OCI-LY1 (cell line): Measurements from ENCODE around the gene MDC1.

ENCODE experiments used
- H2AFZ ChIP-seq: fragments of 200-600 bp; sonication (generic), shearing (Covaris generic); 2 replicates; pipeline ENCODE4 v1.6.0; 2014; ENCODE audit warnings: antibody characterized with exemption, mild to moderate bottlenecking, low read length
- H3F3A ChIP-seq: fragments of 200-600 bp; sonication (generic), shearing (Covaris generic); 2 replicates; pipeline ENCODE4 v1.6.0; 2014; ENCODE audit warnings: mild to moderate bottlenecking, antibody characterized with exemption, low read length, moderate library complexity; ENCODE audit not compliant: insufficient read depth
- H3K27ac ChIP-seq: fragments of 200-600 bp; sonication (generic); 2 replicates; pipeline ENCODE4 v1.5.1; 2014; ENCODE audit warnings: low read length, mixed run types, mild to moderate bottlenecking, low read depth; ENCODE audit not compliant: poor library complexity, severe bottlenecking
- H3K27me3 ChIP-seq: fragments of 200-600 bp; sonication (generic); 2 replicates; pipeline ENCODE4 v1.6.0; 2014; ENCODE audit warnings: antibody characterized with exemption, mild to moderate bottlenecking, low read length, moderate library complexity; ENCODE audit not compliant: insufficient read depth
- H3K36me3 ChIP-seq: fragments of 200-600 bp; sonication (generic); 2 replicates; pipeline ENCODE4 v1.6.1; 2014; ENCODE audit warnings: mild to moderate bottlenecking, antibody characterized with exemption, low read length, moderate library complexity, mixed read lengths; ENCODE audit not compliant: insufficient read depth
- H3K4me1 ChIP-seq: fragments of 200-600 bp; sonication (generic); 2 replicates; pipeline ENCODE4 v1.5.1; 2014; ENCODE audit warnings: mild to moderate bottlenecking, low read length, moderate library complexity; ENCODE audit not compliant: insufficient read depth, severe bottlenecking
- H3K4me2 ChIP-seq: fragments of 200-600 bp; sonication (generic), shearing (Covaris generic); 2 replicates; pipeline ENCODE4 v1.6.1; 2014; ENCODE audit warnings: low read length
- H3K4me3 ChIP-seq: fragments of 200-600 bp; sonication (generic); 2 replicates; pipeline ENCODE4 v1.5.1; 2014; ENCODE audit warnings: low read length, low read depth, mild to moderate bottlenecking, mixed read lengths; ENCODE audit not compliant: poor library complexity, severe bottlenecking
- H3K79me2 ChIP-seq: fragments of 200-600 bp; shearing (Covaris generic); 2 replicates; pipeline ENCODE4 v1.6.1; 2016; ENCODE audit warnings: mixed run types, low read length, mixed read lengths; ENCODE audit not compliant: insufficient read depth
- H3K9ac ChIP-seq: fragments of 200-600 bp; sonication (generic), shearing (Covaris generic); 2 replicates; pipeline ENCODE4 v1.6.1; 2014; ENCODE audit warnings: mild to moderate bottlenecking, low read length, mixed read lengths
- H3K9me2 ChIP-seq: fragments of 200-600 bp; sonication (generic), shearing (Covaris generic); 2 replicates; pipeline ENCODE4 v1.6.1; 2014; ENCODE audit warnings: low read depth, mild to moderate bottlenecking, low read length, mixed read lengths
- H3K9me3 ChIP-seq: fragments of 200-600 bp; shearing (Covaris generic); 2 replicates; pipeline ENCODE4 v1.6.1; 2014; ENCODE audit warnings: low read length, mixed read lengths
- H4K20me1 ChIP-seq: fragments of 200-600 bp; sonication (generic), shearing (Covaris generic); 2 replicates; pipeline ENCODE4 v1.6.0; 2016; ENCODE audit warnings: mild to moderate bottlenecking, low read length; ENCODE audit not compliant: insufficient read depth
- CTCF ChIP-seq: fragments of 200-600 bp; sonication (generic), shearing (Covaris generic); IDR thresholded peaks from 2 replicates; pipeline ENCODE4 v1.5.1; 2017; ENCODE audit warnings: mild to moderate bottlenecking, antibody characterized with exemption, low read length, moderate library complexity, mixed read lengths
- EZH2 ChIP-seq: fragments of 200-600 bp; sonication (generic), shearing (Covaris generic); IDR thresholded peaks from 2 replicates; pipeline ENCODE4 v1.8.0; 2017; ENCODE audit warnings: borderline replicate concordance, mixed run types, mild to moderate bottlenecking, antibody characterized with exemption, low read length, moderate library complexity, mixed read lengths

The MDC1 gene

GRCh38 chr6:30688569-30688968, 28.5 kb downstream of the MDC1 start:
- Histone ChIP-seq H3K79me2 (peaks cover 19% of the 10 kb centered on the region), H3K36me3 (no peaks in the 10 kb centered on the region), H3F3A (peaks cover 14% of the 10 kb centered on the region), H3K27me3 (no peaks in the 10 kb centered on the region), H3K9me3 (no peaks in the 10 kb centered on the region), H3K4me3 (peak overlapping the region; percentile 87), H3K27ac (peak overlapping the region; percentile 95), H3K9me2 (no peaks in the 10 kb centered on the region), H2AFZ (no peak overlapping the region), H3K4me1 (peaks cover 66% of the 10 kb centered on the region), H3K9ac (peak overlapping the region; percentile 95; the same call in 1 of the 2 replicates), H3K4me2 (peak overlapping the region; percentile 75), H4K20me1 (no peaks in the 10 kb centered on the region)
- TF ChIP-seq EZH2 (no peak), CTCF (peak; percentile 38; the same call in 1 of the 2 replicates)

DNA sequence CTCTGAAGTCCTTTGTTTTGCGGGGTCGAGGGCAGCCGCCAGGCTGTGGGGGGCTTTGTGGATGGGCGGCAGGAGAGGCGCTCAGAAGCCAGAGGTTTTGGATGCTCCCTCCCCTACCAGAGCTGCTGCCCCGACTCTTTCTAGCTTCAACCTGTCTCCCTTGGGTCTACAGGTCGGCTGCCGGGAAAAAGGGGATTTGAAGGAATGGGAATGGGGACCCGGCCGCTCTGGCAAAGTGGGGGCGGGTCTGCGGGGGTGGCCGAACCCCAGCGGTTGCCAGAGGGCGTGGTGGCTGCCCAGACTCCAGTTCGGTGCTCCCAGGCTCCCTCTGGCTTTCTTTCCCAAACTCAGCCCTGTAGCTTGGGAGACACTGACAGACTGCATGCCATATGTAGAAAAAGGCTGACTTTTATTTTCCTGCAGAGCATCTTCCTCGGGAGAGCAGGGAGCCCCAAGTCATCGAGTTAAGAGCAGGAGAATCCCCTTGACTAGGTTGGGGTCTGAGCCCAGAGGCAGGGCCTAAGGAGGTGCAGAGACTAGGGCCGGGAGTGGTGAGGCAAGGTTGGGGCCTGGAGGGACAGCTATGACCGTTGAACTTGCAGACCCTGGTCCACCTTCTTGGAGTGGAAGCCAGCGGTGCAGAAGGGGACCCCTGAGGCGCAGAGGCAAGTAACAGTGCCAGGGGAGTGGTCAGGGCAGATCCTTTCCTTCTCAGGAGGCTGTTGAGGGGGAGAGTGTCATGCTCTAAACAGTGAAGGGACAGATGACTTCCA, 29.2 kb downstream of the MDC1 start:
- TF ChIP-seq CTCF (no peak), EZH2 (no peak)
- H3K9ac ChIP-seq, result peak overlapping the region; percentile 95; the same call in 1 of the 2 replicates
- no peaks in the 10 kb centered on the region for H3K9me3 ChIP-seq
- peaks cover 73% of the 10 kb centered on the region for H3K4me1 ChIP-seq
- peak overlapping the region; percentile 87 for H3K4me3 ChIP-seq
- no peaks in the 10 kb centered on the region for H3K27me3 ChIP-seq
- H3K27ac ChIP-seq, result peak overlapping the region; percentile 95
- H3K9me2 ChIP-seq, result no peaks in the 10 kb centered on the region
- peak overlapping the region; percentile 75 for H3K4me2 ChIP-seq
- no peak overlapping the region for H2AFZ ChIP-seq
- H3K36me3 ChIP-seq, result no peaks in the 10 kb centered on the region
- H3F3A ChIP-seq, result peaks cover 14% of the 10 kb centered on the region
- no peaks in the 10 kb centered on the region for H4K20me1 ChIP-seq
- H3K79me2 ChIP-seq, result peaks cover 25% of the 10 kb centered on the region

DNA sequence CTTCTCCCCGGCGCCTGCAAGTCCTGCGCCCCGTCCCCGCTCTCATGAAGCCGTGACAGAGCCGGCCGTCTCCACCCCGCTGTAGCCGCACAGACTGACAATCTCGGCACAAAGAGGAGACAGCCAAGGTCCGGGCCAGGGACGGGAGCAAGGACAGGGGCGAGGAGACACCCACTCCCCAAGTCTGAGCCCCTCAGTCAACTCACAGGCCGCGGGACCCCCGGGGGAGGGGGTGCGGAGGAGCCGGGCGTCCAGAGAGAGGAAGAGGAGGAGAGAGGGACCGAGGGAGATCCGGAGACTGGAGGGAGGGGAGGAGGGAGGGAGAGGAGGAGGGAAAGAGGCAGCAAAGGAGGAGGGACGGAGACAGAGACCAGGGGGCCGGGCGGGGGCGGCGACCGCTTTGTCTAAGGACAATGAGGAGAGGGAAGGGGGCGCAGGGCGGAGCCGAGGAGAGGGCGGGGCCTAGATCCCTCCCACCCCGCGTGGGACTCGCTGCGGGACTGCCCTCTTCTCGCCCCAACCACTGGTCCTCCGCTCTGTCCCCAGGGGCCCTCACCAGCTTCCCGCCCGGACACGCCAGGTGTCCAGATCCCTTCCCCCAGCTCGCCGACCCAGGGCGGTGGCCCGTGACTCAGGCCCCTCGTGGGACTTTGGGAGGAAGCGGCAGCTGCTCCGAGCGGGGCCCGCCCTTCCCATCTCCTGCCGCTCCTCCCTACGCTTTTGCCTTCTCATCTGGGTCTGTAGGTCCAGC, 30.0 kb downstream of the MDC1 start:
- H3K27ac ChIP-seq, result peak overlapping the region; percentile 95
- no peak overlapping the region for H2AFZ ChIP-seq

More for the DNA sequence above, 30.0 kb downstream of the MDC1 start:
- H3K4me2 ChIP-seq, result peak overlapping the region; percentile 75
- H3K9ac ChIP-seq, result peak overlapping the region; percentile 95
- TF ChIP-seq CTCF (no peak), EZH2 (no peak)
- H3K4me3 ChIP-seq, result peak overlapping the region; percentile 87
- no peaks in the 10 kb centered on the region for H3K27me3 ChIP-seq
- peaks cover 16% of the 10 kb centered on the region for H3F3A ChIP-seq
- H3K4me1 ChIP-seq, result peaks cover 76% of the 10 kb centered on the region
- H3K9me3 ChIP-seq, result no peaks in the 10 kb centered on the region
- no peaks in the 10 kb centered on the region for H4K20me1 ChIP-seq
- no peaks in the 10 kb centered on the region for H3K9me2 ChIP-seq
- H3K79me2 ChIP-seq, result peaks cover 27% of the 10 kb centered on the region
- no peaks in the 10 kb centered on the region for H3K36me3 ChIP-seq
